ENCODE results near the gene UBE3A.

DNA sequence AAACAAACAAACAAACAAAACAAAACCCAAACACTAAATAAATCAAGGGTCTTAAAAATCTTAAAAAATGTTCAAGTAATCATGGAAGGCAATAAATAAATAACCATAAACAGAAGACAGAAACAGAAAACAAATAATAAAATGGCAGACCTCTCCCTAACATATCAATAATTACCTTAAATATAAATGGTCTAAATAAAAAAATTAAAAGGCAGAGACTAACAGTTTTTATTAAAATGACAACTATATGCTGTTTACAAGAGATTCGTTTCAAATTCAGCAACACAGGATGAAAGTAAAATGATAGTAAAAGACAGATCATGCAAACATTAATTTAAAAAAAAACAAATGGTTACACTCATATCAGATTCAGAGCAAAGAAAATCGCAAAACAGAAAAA lies 91.1 kb downstream of the UBE3A start:
- TF ChIP-seq POLR2A (IDR thresholded peaks at IDR 0.05; ENCODE audit: low read length) = no peak
- TF ChIP-seq GATA1 (IDR thresholded peaks at IDR 0.05; ENCODE audit: low read depth, low read length) = no peak

Measured in erythroblast (primary cell).